Measurements from ENCODE around the gene LRRC45.

- no peak for TF ChIP-seq CTCF (IDR thresholded peaks at IDR 0.05)
- TF ChIP-seq POLR2A (IDR thresholded peaks at IDR 0.05), result no peak
- no peak for TF ChIP-seq POLR2AphosphoS5 (IDR thresholded peaks at IDR 0.05)
Measured at GRCh38 chr17:81980122-81980521, 43.0 kb upstream of the LRRC45 start.

Data from prostate gland (tissue), 2 donors.